ENCODE data around the gene BMF. TPM values are rescaled to one million over a fixed set of nuclear protein-coding genes. Genes with fewer than 3 reads are reported as not detected.
"Not testable (repeated sequence)": the region's sequence is repeated elsewhere in the genome, so short reads cannot be mapped to it uniquely, and the experiment has no call there.

The BMF gene
- polyA plus RNA-seq, 3 donors = 5.6 to 59.6 (median 6.5) TPM

GRCh38 chr15:40155270-40155910, 46.7 kb upstream of the BMF start:
- no peaks in the 10 kb centered on the region for H3K36me3 ChIP-seq (replicated peaks in 1 of 2; ENCODE audit: control insufficient read depth in 1 of 2, insufficient read depth in 2 of 2, low read length in 2 of 2)
- no peak for TF ChIP-seq CTCF (IDR thresholded peaks at IDR 0.05)
- Mint-ChIP-seq H3K27ac (no peak overlapping the region), H3K9me3 (no peaks in the 10 kb centered on the region), H3K36me3 (no peaks in the 10 kb centered on the region), H3K4me1 (peaks cover 12% of the 10 kb centered on the region), H3K4me3 (no peak overlapping the region), H3K27me3 (ENCODE audit: low read depth in 3 of 3) (peaks cover 0 to 7% (median 3%) of the 10 kb centered on the region in 3 donors)
- H3K4me3 ChIP-seq (replicated peaks in 1 of 3; ENCODE audit: low read depth in 2 of 3, low read length in 3 of 3) = no peak overlapping the region
- H3K9ac ChIP-seq (ENCODE audit: insufficient read depth, low read length, poor library complexity, severe bottlenecking) = no peak overlapping the region
- no peaks in the 10 kb centered on the region for H3K9me3 ChIP-seq (replicated peaks in 1 of 2; ENCODE audit: control insufficient read depth in 1 of 2, insufficient read depth in 1 of 2, low read length in 2 of 2)
- no peak overlapping the region for H3K27ac ChIP-seq (ENCODE audit: low read depth in 1 of 2, low read length in 2 of 2)
- peaks cover 3 to 8% of the 10 kb centered on the region in 2 donors for H3K4me1 ChIP-seq (ENCODE audit: control insufficient read depth in 1 of 2, insufficient read depth in 2 of 2, low read length in 2 of 2)
- no peaks in the 10 kb centered on the region for H3K79me2 ChIP-seq (ENCODE audit: insufficient read depth, low read length)
- no peak overlapping the region for H3K4me2 ChIP-seq (replicated peaks; ENCODE audit: extremely low read depth, low read length, poor library complexity, severe bottlenecking)
- 100% methylated on average over 1 of the region's 5 CpGs for WGBS (ENCODE audit: insufficient coverage)
- no peak overlapping the region for H2AFZ ChIP-seq (ENCODE audit: insufficient read depth, low read depth, low read length, poor library complexity, severe bottlenecking)
- no peaks in the 10 kb centered on the region for H3K27me3 ChIP-seq (ENCODE audit: control insufficient read depth in 2 of 2, insufficient read depth in 2 of 2, low read length in 2 of 2)
- no peak for DNase-seq
- intact Hi-C loops (cut with micrococcal nuclease) = no loop called here
- H4K20me1 ChIP-seq (ENCODE audit: insufficient read depth, low read length) = no peaks in the 10 kb centered on the region

- not testable (repeated sequence) for H3K9me3 Mint-ChIP-seq
Measured at GRCh38 chr15:40154821-40155220, 46.1 kb upstream of the BMF start.

More at GRCh38 chr15:40154821-40155220, 46.1 kb upstream of the BMF start:
- H3K27ac ChIP-seq (ENCODE audit: low read depth in 1 of 2, low read length in 2 of 2); H3K4me2 ChIP-seq (replicated peaks; ENCODE audit: extremely low read depth, low read length, poor library complexity, severe bottlenecking); H3K9me3 ChIP-seq (replicated peaks in 1 of 2; ENCODE audit: control insufficient read depth in 1 of 2, insufficient read depth in 1 of 2, low read length in 2 of 2); H3K27me3 Mint-ChIP-seq (ENCODE audit: low read depth in 3 of 3); H3K27me3 ChIP-seq (ENCODE audit: control insufficient read depth in 2 of 2, insufficient read depth in 2 of 2, low read length in 2 of 2); H3K4me3 Mint-ChIP-seq; intact Hi-C loops (cut with micrococcal nuclease); H4K20me1 ChIP-seq (ENCODE audit: insufficient read depth, low read length); H3K9ac ChIP-seq (ENCODE audit: insufficient read depth, low read length, poor library complexity, severe bottlenecking); H3K36me3 Mint-ChIP-seq; H3K36me3 ChIP-seq (replicated peaks in 1 of 2; ENCODE audit: control insufficient read depth in 1 of 2, insufficient read depth in 2 of 2, low read length in 2 of 2); H2AFZ ChIP-seq (ENCODE audit: insufficient read depth, low read depth, low read length, poor library complexity, severe bottlenecking); H3K79me2 ChIP-seq (ENCODE audit: insufficient read depth, low read length); DNase-seq; H3K4me3 ChIP-seq (replicated peaks in 1 of 3; ENCODE audit: low read depth in 2 of 3, low read length in 3 of 3); H3K27ac Mint-ChIP-seq: not testable (repeated sequence)
- H3K4me1 Mint-ChIP-seq = peaks cover 18% of the 10 kb centered on the region
- peaks cover 7 to 11% of the 10 kb centered on the region in 2 donors for H3K4me1 ChIP-seq (ENCODE audit: control insufficient read depth in 1 of 2, insufficient read depth in 2 of 2, low read length in 2 of 2)
- WGBS (ENCODE audit: insufficient coverage) = no CpG with 5 or more reads among the region's 1 CpG

Measured in CD14-positive monocyte (primary cell).